GM10847 (cell line): ENCODE data around the gene MTHFD2.

Source experiments
- POLR2A ChIP-seq: IDR thresholded peaks from 2 replicates; pipeline ENCODE4 v1.6.1; 2011; ENCODE audit not compliant: insufficient read length; ENCODE audit errors: extremely low read depth

MTHFD2 gene

DNA sequence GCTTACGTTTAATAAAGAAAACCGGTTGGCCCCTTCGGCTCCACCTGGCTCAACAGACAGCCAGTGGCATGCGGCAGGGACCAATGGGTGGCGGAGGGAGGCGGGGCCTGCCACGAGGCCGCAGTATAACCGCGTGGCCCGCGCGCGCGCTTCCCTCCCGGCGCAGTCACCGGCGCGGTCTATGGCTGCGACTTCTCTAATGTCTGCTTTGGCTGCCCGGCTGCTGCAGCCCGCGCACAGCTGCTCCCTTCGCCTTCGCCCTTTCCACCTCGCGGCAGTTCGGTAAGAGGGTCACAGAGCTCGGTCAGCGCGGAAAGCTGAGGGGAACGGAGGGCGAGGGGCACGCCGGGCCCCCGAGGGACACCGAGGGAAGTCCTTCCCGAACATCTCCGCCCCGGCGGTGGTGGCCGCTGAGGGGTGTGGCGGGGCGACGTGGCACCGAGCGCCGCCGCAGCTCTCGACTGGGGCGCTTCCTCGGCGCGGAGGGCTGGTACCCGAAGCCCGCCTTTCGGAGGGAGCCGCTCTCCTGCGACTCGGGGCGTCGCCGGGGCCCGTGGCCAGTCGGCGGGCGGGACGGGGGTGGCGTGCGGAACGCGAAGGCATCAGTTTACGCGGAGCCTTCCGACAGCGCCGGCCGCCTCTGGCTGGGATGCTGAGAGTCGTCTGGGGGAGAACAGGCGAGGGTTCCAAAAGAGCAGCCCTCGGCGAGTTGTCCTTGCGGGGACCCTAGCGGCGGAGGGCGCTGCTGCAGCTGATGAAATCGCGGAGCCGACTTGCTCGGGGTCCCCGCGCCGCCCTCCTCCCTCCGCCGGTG, at the start of gene MTHFD2:
Gene MTHFD2 (plus strand): TSS at position 155 of the 814 bp plus-strand sequence. CDS start 27 bp downstream, at position 182.
- peak; percentile 99 for TF ChIP-seq POLR2A

DNA sequence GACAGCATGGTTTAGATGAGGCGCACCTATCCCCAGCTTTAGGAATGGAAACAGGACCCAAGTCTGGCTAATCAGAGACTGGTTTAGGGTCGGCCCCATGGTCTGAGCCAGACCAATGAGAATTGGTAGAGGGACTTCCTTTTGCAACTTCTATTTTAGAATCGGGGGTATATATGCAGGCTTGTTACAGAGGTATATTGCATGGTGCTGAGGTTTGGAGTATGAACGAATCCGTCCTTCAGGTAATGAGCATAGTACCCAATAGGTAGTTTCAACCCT, 49.2 kb upstream of the MTHFD2 start:
- no peak for TF ChIP-seq POLR2A

DNA sequence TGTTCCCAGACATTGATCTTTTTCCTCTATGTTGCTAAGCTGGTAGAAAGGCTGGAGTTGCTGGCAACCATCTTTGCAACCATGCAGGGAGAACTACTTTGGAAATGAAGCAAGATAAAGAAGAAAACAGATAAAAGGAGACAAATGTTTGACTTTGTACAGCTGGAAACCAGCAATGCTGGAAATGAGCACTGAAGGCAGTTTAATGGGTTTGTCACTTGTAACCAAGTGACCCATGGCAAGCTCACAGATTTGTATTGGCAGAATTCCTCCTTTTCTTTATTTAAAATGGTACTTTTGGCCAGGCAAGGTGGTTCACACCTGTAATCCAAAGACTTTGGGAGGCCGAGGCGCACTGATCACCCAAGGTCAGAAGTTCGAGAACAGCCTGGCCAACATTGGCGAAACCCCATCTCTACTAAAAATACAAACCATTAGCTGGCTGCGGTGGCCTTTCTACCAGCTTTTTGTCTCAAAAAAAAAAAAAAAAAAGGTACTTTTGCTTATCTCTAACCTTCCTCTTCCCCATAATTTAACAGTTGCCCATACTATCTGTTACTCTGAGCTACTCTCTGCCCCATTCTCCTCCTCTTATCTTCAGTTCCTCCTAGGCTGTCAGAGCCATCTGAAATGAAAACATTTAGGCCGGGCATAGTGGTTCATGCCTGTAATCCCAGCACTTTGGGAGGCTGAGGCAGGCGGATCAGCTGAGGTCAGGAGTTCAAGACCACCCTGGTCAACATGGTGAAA, 48.7 kb upstream of the MTHFD2 start:
- TF ChIP-seq POLR2A, result no peak

DNA sequence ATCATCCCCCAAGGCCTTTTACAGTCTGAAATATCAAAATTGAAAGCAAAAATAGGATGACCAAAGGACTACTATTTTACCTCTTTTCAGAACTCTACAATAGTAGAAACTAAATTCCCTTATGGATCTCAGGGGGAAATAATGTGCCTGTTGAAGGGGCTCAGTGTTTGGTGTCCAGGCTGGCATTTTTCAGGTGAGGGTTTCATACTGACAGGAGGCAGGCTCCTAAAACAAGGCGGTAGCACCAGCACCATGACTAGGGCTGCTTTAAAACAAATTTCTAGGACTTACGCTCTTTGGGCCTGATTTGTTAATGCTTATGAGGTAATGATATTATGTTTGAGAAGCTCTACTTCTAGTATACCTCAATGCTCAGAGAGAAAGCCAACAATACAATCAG, 45.5 kb upstream of the MTHFD2 start:
- no peak for TF ChIP-seq POLR2A

DNA sequence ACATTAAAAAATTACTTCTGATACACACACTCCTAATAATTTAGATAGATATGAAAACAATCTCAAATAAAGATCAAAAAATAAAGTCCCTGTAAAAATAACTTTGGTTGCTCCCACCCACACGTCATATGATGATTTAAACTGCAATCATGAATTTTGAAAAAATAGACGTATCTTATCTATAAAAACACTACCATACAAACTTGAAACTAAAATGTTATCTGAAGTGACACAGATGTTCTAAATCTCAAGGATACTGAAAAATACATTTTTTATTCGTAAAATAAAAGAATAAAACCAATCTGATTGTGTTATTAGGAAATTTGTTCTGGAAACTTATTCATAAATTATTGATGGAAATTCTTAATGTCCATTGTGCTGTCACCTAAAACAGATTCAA, 42.6 kb upstream of the MTHFD2 start:
- no peak for TF ChIP-seq POLR2A

DNA sequence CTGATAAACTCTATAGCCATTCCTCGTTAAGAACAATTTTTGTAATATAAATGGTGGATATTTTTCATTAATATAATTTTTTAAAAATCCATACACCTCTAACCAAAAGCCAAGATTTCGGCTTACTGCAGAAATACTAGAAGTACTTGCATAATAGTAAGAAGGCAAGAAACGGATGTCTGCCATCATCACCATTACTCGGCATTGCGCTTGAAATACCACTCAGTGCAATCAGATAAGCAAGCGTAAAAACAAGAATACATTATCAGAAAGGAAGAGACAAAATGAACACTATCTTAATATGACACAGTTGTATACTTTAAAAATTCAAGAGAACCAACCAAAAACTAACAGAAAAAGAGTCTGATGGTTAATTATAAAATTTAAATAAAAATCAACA, 35.5 kb upstream of the MTHFD2 start:
- TF ChIP-seq POLR2A, result no peak

DNA sequence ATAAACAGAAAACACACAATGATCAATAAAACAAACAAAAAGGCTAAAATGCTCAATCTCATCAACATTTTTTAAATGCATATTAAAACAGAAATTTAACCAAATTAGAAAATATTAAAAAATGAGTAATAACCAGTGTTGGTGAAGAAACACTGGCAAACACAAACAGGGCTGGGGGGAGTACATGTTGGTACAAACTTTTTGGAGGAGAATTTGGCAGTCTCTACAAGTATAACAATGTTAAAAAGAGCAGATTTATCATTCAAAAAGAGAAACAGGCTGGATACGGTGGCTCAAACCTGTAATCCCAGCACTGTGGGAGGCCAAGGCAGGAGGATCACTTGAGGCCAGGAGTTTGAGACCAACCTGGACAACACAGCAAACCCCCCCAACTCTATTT, 33.7 kb upstream of the MTHFD2 start:
- TF ChIP-seq POLR2A, result no peak

DNA sequence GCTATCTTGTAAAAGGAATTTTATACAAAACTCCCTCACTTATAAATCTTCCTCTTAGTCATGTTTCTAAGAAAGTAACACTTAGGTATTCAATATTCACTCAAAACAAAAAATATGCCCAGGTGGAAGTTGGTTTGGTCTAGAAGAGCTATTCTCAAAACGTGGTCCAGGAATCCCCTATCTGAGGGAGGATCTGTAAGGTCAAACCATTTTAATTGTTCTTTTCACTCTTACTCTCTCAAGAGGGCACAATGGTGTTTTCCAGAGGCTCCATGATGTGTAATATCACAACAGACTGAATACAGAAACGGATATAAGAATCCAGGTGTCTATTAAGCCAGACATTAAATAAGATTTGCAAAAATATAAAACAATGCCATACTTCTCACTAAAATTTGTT, 29.7 kb upstream of the MTHFD2 start:
- TF ChIP-seq POLR2A, result no peak

DNA sequence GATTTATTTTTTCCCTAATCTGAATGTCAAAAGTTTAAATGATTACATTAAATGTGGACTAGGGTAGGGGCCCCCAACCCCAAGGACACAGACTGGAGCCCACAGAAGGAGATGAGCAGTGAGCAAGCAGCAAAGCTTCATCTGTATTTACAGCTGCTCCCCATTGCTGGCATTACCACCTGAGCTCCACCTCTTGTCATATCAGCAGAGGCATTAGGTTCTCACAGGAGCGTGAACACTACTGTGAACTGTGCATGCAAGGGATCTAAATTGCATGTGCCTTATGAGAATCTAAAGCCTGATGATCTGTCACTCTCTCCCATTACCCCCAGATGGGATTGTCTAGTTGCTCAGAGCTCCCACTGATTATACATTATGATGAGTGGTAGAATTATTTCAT, 23.5 kb upstream of the MTHFD2 start:
- TF ChIP-seq POLR2A, result no peak

DNA sequence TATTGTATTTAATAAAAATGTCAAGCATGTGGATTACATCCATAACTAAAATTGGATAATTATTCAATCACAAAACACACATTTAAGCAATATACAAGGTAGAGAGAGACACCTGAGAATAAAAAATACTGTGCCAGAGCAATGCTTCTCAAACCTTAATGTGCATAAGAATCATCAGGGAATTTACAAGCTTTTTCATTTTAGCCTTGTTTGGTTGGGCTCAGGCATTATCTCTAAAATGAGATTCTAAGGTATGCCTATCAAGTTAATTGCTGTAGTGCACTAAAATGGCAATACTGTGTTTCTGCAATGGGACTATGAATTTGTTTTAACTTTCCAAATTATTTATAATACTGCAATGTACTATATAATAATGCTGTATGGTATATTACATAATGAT, 20.7 kb upstream of the MTHFD2 start:
- no peak for TF ChIP-seq POLR2A

DNA sequence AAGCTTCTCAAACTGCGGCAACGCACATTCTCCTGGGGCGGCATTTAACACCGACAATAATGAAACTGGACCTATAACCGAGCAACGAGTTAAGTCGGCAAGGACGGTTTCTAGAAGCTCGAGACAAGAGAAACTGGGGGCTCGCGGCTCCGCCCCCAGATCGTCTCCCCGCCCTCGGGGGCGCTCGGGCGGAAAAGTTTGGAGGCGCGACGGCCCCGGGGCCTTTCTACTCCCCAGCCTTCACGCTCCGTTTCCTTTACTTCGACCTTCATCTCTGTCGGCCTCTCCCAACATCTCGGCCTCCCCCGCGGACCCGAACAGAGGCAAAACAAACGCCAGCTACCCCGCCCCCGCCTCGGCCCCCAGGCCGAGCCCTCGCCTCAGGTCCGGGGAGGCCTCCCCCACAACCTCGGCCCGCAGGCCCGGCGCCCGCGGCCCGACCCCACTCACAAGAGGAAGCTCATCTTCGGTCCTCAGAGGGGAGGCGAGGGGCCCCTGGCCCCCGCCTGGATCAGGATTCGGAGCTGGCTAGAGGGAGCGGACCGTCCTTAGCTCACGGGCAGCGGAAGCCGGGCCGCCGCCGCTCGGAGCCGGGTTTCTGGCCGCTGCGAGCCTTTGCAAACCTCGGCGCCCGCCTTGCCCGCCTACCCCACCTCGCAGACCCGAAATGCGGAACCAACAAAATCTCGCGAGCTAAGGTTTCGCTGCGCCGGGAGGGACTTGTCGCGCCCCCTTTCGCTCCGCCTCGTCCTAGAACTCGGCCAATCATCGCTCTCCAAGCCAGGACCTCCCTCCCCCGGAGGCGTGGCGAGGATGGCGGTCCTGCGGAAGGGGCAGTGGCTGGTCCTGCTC, 20.0 kb upstream of the MTHFD2 start, which contains the start of gene MOB1A:
Gene MOB1A (minus strand): TSS at position 669 of the 852 bp plus-strand sequence. CDS start 205 bp downstream, at position 464.
- peak; percentile 78 for TF ChIP-seq POLR2A

DNA sequence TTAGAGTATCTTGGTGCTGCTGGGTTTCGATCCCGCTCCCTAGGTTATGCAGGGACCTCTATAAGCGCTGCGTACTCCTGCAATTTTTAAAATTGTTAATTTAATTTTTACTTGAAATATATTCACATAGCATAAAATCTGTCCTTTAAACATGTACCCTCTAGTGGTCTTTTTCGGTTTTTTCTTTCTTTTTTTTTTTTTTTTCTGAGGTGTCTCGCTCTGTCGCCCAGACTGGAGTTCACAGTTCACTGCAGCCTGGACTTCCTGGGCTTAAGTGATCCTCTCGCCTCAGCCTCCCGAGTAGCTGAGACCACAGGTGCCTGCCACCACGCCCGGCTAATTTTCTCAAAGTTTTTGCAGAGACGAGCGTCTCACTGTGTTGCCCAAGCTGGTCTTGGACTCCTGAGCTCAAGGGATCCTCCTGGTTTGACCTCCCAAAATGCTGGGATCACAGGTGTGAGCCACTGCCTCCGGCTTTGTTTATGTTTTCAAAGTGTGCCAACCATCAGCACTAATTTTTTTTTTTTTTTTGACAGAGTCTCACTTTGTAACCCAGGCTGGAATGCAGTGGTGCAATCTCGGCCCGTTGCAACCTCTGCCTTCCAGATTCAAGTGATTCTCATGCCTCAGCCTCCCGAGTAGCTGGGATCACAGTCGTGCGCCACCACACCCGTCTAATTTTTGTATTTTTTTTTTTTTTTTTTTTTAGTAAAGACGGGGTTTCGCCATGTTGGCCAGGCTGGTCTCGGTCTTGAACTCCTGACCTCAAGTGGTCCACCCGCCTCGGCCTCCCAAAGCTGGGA, 19.2 kb upstream of the MTHFD2 start:
- no peak for TF ChIP-seq POLR2A

DNA sequence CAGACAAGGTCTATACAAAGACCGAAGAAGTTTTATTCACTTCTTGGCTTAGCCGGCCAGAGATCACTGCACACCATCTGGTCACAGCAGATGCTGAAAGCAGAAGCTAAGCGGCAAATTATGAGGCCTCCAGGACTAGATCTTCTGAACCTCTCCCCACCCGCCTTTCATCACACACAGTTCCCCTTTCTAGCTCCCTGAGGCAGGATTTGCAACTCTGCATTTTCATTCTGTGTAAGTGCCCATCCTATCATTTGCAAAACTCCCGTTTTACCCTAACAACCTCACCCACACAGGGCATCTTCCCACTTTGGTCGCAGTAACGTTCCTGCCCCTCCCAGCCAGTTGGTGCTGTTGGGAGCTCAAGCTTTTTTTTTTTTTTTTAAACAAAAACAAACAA, 16.7 kb upstream of the MTHFD2 start:
- TF ChIP-seq POLR2A, result no peak

DNA sequence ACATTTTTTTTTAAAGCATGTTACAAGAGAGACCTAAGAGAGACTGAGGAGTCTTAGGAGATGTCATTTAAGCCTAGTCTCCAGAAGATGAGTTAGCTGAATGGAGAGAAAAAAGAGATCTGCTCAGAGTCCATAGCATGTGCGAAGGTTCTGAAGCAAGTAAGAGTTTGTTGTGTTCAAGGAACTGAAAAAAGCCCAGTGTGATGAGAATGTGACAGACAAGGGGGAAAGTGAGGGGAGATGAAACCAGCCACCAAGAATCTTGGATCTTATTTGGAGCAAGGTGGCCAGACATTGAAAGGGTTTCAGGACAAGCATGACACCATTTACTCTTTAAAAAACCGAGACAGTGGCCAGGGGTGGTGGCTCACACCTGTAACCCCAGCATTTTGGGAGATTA, 14.5 kb upstream of the MTHFD2 start:
- no peak for TF ChIP-seq POLR2A

DNA sequence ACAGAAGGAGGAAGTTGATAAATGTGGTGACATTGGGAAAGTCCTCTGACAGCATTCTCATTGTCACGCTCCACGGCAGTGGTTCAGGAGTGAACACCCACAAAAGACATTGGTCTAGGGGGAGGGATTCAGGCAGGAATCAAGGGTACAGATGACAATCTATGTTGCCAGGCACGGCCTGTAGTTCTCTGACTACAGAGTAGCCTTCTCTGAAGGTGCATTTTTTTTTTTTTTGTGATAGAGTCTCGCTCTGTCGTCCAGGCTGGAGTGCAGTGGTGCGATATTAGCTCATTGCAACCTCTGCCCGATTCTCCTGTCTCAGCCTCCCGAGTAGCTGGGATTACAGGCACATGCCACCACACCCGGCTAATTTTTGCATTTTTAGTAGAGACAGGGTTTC, 12.4 kb upstream of the MTHFD2 start:
- no peak for TF ChIP-seq POLR2A
